GM12873 (cell line): ENCODE measurements around the gene CFAP61.
A peak's percentile ranks its signal among the peaks of the same experiment; 100 is the strongest.

Experiments used
- TF ChIP-seq, protein P1 (sequence below): IDR thresholded peaks from 2 replicates; pipeline ENCODE4 v1.5.1; 2012; ENCODE audit warnings: low read depth, mild to moderate bottlenecking, moderate library complexity, low read length, control low read depth; ENCODE audit not compliant: insufficient read depth; ENCODE audit errors: missing control alignments

The CFAP61 gene

DNA sequence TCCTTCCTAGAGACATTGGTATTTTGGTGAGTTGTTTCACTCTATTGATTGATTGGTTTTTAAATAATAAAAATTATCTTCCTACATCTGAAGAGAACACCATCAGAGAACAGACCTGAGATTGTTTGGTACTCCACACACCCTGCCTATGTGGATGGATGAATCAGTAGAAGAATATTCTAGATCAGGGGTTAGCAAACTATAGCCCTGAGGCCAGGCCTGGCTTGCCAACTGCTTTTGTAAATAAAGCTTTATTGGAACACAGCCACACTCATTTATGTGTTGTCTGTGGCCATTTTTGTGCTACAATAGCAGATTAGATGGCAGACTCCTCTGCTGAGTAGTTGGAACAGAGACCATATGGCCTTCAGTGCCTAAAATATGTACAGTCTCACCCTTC is 176.0 kb downstream of the CFAP61 start:
- TF ChIP-seq, protein P1, sequence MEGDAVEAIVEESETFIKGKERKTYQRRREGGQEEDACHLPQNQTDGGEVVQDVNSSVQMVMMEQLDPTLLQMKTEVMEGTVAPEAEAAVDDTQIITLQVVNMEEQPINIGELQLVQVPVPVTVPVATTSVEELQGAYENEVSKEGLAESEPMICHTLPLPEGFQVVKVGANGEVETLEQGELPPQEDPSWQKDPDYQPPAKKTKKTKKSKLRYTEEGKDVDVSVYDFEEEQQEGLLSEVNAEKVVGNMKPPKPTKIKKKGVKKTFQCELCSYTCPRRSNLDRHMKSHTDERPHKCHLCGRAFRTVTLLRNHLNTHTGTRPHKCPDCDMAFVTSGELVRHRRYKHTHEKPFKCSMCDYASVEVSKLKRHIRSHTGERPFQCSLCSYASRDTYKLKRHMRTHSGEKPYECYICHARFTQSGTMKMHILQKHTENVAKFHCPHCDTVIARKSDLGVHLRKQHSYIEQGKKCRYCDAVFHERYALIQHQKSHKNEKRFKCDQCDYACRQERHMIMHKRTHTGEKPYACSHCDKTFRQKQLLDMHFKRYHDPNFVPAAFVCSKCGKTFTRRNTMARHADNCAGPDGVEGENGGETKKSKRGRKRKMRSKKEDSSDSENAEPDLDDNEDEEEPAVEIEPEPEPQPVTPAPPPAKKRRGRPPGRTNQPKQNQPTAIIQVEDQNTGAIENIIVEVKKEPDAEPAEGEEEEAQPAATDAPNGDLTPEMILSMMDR: no peak

DNA sequence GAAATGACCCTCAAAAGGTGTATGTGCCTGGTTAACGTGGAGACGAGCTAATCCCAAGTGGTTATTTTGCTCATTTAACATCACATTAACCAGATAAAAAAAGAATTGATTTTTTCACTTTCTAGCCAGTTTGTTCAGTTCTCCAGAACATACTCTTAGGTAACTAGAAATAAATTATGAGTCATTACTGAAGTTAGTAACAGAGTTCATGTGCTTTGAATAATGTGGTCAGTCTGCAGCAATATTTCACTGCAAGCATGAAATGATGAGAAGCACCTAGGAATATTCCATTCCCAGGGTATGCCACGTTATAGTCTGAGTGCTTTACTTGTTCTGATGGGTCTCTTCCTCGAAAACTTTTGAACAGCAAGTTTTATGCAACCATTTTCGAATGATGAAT is 177.3 kb downstream of the CFAP61 start:
- TF ChIP-seq, protein P1: no peak

DNA sequence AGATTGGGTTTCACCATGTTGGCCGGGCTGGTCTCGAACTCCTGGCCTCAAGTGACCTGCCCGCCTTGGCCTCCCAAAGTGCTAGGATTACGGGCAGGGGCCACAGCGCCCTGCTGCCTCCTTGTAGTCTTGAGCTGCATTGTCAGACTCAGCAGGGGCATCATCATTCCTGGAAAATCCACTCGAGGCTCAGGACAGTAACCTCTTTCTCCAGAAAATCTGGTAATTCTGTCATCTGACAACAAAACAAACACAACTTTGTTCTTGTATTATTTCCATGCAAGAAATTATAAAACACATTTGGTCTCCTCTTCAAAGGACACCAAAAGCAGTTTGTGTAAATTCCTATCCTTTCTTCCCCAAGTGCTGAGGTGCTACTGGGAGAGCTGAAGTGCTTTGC is 178.4 kb downstream of the CFAP61 start:
- TF ChIP-seq, protein P1: no peak

DNA sequence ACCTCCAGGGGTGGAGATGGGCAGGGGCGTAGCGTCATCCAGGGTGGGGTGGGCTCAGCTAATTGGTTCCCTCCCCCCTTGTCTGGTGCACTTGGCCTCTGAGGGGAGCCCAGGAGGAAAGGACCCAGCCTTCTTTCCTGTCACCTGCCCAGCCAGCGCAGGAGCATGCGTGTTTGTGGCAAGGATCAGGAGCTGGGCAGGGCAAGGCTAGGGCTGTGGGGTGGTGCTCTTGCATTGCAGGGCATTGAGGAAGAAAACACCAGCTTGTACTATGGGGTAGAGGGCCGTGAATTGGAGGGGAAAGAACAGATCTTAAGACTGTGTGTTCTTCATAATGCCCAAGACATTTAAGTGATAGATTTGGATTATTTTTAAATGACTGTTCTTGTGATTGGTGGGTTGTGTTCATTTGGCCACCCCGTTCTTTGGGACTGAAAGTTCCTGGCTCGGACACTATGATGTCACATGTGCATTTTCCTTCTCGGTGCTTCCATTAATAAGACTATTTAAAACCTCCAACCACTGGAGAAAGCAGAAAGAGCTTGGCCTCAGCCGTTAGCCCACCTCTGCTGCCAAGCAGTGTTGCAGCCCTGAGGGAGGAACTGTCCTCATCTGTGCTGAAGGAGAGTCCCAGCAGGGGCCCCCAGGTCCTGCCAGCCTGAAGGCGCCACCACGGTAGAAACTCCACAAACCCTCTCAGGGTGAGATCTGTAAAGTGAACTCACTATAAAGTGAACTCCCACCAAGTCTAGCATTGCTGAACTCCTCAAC is 179.4 kb downstream of the CFAP61 start:
- TF ChIP-seq, protein P1: no peak

DNA sequence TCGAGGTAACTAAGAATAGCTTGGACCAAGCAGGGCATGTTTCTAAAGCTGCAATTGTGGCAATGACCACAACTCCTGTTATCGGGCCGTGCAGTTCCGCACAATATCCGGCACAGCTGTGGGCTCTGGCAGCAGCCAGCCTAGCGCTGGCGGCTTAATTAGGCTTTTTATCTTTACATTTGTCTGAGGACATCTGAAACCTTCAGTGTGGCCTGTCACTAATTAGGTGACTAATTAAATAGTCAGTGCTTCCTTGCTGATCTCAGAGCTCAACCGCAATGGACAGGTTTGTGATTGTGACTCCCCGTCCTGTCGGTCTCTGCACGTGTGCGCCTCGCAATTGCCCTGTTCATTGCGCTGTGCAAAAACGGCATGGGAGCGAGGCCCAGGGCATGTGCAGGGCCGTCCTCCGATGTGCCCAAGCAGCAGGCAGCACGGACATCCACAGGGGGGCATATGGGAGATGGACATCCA is 180.7 kb downstream of the CFAP61 start:
- TF ChIP-seq, protein P1: peak; percentile 8

DNA sequence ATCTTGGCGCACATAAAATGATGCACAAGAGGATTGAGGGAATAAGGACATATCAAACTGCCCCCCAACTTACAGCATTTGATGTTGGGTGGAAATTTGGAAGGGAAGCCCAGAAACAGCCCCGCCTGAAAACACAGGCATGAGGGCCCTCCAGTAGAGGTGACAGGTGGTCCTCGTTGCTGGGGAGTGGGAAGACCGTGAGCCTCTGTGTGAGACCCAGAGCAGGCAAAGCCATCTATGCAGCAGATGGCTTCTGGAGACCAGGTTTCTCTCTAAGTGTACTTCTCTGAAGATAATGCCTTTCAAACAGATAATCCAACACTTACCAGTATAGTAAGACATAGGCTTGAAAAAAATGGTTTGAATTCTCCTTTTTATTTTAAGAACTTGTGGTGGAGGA is 183.3 kb downstream of the CFAP61 start:
- TF ChIP-seq, protein P1: no peak

DNA sequence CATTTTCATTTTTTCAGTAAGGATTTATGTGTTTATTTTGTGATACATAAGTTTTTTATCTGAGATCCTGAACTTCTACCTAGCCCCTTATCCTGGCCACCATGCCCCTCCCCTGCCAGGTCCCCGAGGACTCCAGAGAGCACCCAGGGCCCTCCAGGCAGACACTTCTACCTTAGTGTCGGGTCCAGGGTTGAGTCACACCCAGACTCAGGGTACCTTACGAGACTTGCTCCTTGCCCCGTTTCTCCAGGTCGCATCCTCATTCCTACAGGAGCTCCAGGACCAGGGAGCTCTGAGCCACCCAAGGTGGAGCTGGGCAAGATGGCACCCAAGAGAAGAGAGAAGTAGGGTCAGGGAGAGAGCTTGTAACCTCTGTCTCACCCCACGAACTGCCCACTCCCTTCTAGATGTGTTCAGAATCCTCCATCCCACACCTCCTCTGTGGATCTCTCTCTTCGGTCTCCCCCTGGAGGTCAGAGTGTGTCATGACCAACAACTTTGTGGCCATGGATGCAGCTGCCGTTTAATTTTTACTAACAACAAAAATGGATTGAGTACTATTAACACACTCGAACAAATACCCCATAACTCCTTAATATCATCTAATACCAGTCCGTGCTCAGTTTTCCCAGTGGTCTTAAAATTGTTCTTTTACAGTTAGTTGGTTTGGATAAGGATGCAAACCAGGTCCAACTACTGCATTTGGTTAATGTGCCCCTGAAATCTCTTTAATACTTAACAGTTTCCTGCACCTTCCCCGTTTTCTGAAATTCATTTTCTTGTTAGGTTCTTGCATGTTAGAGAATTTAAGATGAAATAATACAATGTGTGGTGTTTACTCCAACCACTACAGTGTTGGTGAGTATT is 185.0 kb downstream of the CFAP61 start:
- TF ChIP-seq, protein P1: peak; percentile 84
